ENCODE results near the gene MB.

DNA sequence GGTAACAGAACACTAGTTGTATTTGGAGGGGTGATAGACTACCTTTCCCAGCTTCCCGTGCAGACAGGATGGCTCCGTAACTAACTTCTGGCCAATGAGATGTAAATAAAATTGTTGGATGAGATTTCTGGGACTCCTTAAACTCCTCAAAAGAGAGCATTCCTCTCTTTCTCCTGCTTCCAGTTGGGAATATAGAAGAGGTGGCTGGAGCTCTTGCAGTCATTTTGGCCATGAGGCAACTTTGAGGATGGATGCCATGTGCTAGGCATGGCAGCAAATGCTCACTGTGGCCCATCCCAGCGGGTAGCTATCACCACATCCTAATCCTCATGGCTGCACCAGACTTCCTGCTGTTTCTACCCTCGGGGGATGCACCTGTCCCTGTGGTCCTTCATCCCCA, 7.4 kb downstream of the MB start:
- TF ChIP-seq, protein P1, sequence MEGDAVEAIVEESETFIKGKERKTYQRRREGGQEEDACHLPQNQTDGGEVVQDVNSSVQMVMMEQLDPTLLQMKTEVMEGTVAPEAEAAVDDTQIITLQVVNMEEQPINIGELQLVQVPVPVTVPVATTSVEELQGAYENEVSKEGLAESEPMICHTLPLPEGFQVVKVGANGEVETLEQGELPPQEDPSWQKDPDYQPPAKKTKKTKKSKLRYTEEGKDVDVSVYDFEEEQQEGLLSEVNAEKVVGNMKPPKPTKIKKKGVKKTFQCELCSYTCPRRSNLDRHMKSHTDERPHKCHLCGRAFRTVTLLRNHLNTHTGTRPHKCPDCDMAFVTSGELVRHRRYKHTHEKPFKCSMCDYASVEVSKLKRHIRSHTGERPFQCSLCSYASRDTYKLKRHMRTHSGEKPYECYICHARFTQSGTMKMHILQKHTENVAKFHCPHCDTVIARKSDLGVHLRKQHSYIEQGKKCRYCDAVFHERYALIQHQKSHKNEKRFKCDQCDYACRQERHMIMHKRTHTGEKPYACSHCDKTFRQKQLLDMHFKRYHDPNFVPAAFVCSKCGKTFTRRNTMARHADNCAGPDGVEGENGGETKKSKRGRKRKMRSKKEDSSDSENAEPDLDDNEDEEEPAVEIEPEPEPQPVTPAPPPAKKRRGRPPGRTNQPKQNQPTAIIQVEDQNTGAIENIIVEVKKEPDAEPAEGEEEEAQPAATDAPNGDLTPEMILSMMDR (IDR thresholded peaks at IDR 0.05) = no peak
- TF ChIP-seq POLR2A (IDR thresholded peaks at IDR 0.05) = no peak

Measured in Peyer's patch (tissue), 4 donors.